Measurements from ENCODE around the gene SLC6A6. TPM values are rescaled to one million over a fixed set of nuclear protein-coding genes. Genes with fewer than 3 reads are reported as not detected.
A peak's percentile ranks its signal among the peaks of the same experiment; 100 is the strongest.

The SLC6A6 gene
- total and polyA plus RNA-seq, 2 experiments from 2014 or later: 30.7 to 58.9 TPM

GRCh38 chr3:14403619-14404155, 1.3 kb downstream of the SLC6A6 start:
- 14% methylated on average over 11 of the region's 12 CpGs for WGBS (ENCODE audit: low lambda C conversion rate, missing lambda C conversion rate)
- DNase-seq (ENCODE audit: low spot score): peak; percentile 53
- Histone ChIP-seq H3K4me2 (peak overlapping the region; percentile 87), H3K27ac (peak overlapping the region; percentile 89), H3K9me2 (replicated peaks; ENCODE audit: insufficient read depth) (no peaks in the 10 kb centered on the region), H2AFZ (no peak overlapping the region), H3K4me3 (peak overlapping the region; percentile 80), H3K9me3 (ENCODE audit: low read depth) (no peaks in the 10 kb centered on the region), H3K36me3 (replicated peaks; ENCODE audit: insufficient read depth, low read depth) (no peaks in the 10 kb centered on the region), H3K4me1 (ENCODE audit: insufficient read depth) (peaks cover 24% of the 10 kb centered on the region), H3K79me2 (peaks cover 57% of the 10 kb centered on the region), H4K20me1 (ENCODE audit: insufficient read depth, poor library complexity, severe bottlenecking) (peaks cover 28% of the 10 kb centered on the region), H3K27me3 (no peaks in the 10 kb centered on the region)
- TF ChIP-seq EZH2 (IDR thresholded peaks at IDR 0.05; ENCODE audit: borderline replicate concordance) (no peak), EZH2phosphoT487 (IDR thresholded peaks at IDR 0.05; ENCODE audit: low read depth, severe bottlenecking, unreplicated experiment) (no peak)
- TF ChIP-seq, protein P1, sequence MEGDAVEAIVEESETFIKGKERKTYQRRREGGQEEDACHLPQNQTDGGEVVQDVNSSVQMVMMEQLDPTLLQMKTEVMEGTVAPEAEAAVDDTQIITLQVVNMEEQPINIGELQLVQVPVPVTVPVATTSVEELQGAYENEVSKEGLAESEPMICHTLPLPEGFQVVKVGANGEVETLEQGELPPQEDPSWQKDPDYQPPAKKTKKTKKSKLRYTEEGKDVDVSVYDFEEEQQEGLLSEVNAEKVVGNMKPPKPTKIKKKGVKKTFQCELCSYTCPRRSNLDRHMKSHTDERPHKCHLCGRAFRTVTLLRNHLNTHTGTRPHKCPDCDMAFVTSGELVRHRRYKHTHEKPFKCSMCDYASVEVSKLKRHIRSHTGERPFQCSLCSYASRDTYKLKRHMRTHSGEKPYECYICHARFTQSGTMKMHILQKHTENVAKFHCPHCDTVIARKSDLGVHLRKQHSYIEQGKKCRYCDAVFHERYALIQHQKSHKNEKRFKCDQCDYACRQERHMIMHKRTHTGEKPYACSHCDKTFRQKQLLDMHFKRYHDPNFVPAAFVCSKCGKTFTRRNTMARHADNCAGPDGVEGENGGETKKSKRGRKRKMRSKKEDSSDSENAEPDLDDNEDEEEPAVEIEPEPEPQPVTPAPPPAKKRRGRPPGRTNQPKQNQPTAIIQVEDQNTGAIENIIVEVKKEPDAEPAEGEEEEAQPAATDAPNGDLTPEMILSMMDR (IDR thresholded peaks at IDR 0.05; ENCODE audit: poor library complexity): no peak

- Histone ChIP-seq H3K79me2 (peaks cover 62% of the 10 kb centered on the region), H3K27ac (peak overlapping the region; percentile 89), H3K4me3 (peak overlapping the region; percentile 80), H3K9me2 (replicated peaks; ENCODE audit: insufficient read depth) (no peaks in the 10 kb centered on the region), H3K4me1 (ENCODE audit: insufficient read depth) (peaks cover 24% of the 10 kb centered on the region), H4K20me1 (ENCODE audit: insufficient read depth, poor library complexity, severe bottlenecking) (peaks cover 28% of the 10 kb centered on the region), H3K4me2 (peak overlapping the region; percentile 87), H3K9me3 (ENCODE audit: low read depth) (no peaks in the 10 kb centered on the region), H3K27me3 (no peaks in the 10 kb centered on the region), H3K36me3 (replicated peaks; ENCODE audit: insufficient read depth, low read depth) (no peaks in the 10 kb centered on the region), H2AFZ (no peak overlapping the region)
- 16% methylated on average over 3 of the region's 3 CpGs for WGBS (ENCODE audit: low lambda C conversion rate, missing lambda C conversion rate)
- TF ChIP-seq, protein P1 (IDR thresholded peaks at IDR 0.05; ENCODE audit: poor library complexity): no peak
- TF ChIP-seq EZH2phosphoT487 (IDR thresholded peaks at IDR 0.05; ENCODE audit: low read depth, severe bottlenecking, unreplicated experiment) (no peak), EZH2 (IDR thresholded peaks at IDR 0.05; ENCODE audit: borderline replicate concordance) (no peak)
- DNase-seq (ENCODE audit: low spot score): no peak
These were observed 1.8 kb downstream of the SLC6A6 start for GRCh38 chr3:14404186-14404585.

DNA sequence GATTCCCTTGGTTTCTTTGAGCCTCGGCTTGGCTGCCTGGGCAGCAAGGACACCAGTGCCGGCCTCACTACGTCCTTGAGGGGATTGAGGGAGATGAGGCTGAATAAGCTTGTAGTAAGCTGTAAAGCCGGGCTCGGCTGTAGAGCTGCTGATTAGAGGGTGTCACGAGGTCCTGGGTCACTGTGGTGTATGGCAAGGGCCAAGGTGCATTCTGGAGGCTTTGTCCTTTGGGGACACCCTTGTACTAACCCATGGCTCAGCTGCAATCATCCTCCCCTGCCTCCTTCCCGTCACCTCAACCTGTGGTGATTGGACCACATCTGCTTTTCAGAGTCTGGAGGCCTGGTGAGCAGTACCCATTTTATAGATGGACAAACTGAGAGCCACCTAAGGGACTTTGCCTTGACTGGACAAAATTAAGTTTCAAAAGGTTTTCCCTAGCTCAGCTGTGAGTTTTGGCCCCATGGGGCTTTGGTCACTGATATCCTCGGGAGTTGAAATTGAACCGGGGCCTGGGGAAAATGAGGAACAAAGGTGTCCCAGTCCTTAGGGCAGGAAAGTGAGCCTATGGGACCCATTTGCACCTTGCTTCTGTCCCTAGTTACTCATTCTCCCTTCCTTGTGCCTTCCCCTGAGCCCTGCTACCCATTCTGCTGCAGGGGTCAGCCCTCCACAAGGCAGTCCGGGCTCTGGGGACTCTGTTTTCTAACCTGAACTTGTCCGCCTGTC, 2.4 kb downstream of the SLC6A6 start:
- H2AFZ ChIP-seq: no peak overlapping the region
- no peaks in the 10 kb centered on the region for H3K36me3 ChIP-seq (replicated peaks; ENCODE audit: insufficient read depth, low read depth)
- peaks cover 68% of the 10 kb centered on the region for H3K79me2 ChIP-seq
- no peaks in the 10 kb centered on the region for H3K9me3 ChIP-seq (ENCODE audit: low read depth)
- H3K4me3 ChIP-seq: peak overlapping the region; percentile 80
- H3K27me3 ChIP-seq: no peaks in the 10 kb centered on the region
- peak; percentile 67 for DNase-seq (ENCODE audit: low spot score)
- no peaks in the 10 kb centered on the region for H3K9me2 ChIP-seq (replicated peaks; ENCODE audit: insufficient read depth)
- peak overlapping the region; percentile 89 for H3K27ac ChIP-seq
- TF ChIP-seq EZH2phosphoT487 (IDR thresholded peaks at IDR 0.05; ENCODE audit: low read depth, severe bottlenecking, unreplicated experiment) (no peak), EZH2 (IDR thresholded peaks at IDR 0.05; ENCODE audit: borderline replicate concordance) (no peak)
- TF ChIP-seq, protein P1 (IDR thresholded peaks at IDR 0.05; ENCODE audit: poor library complexity): no peak
- peaks cover 24% of the 10 kb centered on the region for H3K4me1 ChIP-seq (ENCODE audit: insufficient read depth)
- WGBS (ENCODE audit: low lambda C conversion rate, missing lambda C conversion rate): 60% methylated on average over 11 of the region's 11 CpGs
- peaks cover 35% of the 10 kb centered on the region for H4K20me1 ChIP-seq (ENCODE audit: insufficient read depth, poor library complexity, severe bottlenecking)
- H3K4me2 ChIP-seq: peak overlapping the region; percentile 87

Data from hepatocyte (in vitro differentiated cells).